ENCODE data around the gene SDC4.

Gene SDC4, protein sequence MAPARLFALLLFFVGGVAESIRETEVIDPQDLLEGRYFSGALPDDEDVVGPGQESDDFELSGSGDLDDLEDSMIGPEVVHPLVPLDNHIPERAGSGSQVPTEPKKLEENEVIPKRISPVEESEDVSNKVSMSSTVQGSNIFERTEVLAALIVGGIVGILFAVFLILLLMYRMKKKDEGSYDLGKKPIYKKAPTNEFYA

DNA sequence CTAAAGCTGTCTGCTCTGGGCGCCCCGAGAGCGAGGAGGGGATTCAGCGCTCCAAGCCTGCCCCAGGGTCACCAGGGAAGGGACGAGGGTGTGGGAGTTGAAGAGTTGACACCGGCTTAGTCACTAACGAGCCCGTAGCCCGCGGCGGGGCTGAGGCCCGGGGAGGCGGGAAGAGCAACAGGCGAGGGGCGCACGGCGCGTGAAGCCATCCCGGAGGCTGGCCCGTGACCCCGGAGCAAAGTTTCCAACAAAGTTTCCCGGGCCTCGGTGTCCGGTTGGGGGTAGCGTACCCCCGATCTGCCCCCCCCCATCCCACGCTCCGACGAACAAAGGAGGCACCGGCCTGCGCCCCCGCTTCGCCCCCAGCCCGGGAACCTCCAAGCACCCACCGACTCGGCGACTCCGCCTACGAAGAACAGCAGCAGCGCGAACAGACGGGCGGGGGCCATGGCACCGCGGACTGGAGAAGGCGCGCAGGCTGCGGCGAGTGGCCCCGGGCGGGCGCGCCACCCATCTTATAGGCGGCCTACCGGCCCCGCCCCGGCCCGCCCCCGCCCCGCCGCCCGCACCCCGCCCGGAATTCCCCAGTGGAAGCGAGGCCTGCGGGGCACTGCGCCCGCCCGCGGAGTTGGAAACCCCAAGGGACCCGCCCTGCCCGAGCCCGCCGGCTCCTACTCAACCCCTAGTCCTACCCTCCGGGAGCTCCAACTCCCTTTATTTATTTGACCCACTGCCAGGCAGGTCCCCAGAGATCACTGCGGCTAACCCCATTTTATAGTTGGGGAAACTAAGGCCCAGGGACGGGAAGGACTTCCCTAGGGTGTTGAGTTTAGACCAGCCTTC is at the start of gene SDC4:
Gene SDC4, minus strand, starts transcription at position 489 of the 843 bp plus-strand sequence. Its CDS starts 40 bp downstream, at position 449.
- DNase-seq (ENCODE audit: low spot score): no peak

DNA sequence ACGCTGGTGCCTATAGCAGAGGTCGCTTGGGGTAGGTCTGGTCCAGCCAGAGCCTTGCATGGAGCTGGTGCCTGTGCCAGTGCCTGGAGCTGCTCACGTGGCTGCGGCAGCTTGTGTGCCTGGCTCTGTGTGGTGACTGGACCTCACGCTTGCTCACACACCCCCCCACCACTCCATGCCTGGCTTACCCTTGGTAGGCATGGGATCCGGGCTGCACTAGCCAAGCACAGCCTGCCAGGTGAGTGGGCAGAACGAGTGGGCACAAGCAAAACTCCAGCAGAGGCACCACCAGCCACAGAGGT is 46.8 kb upstream of the SDC4 start:
- no peak for DNase-seq (ENCODE audit: low spot score)

DNA sequence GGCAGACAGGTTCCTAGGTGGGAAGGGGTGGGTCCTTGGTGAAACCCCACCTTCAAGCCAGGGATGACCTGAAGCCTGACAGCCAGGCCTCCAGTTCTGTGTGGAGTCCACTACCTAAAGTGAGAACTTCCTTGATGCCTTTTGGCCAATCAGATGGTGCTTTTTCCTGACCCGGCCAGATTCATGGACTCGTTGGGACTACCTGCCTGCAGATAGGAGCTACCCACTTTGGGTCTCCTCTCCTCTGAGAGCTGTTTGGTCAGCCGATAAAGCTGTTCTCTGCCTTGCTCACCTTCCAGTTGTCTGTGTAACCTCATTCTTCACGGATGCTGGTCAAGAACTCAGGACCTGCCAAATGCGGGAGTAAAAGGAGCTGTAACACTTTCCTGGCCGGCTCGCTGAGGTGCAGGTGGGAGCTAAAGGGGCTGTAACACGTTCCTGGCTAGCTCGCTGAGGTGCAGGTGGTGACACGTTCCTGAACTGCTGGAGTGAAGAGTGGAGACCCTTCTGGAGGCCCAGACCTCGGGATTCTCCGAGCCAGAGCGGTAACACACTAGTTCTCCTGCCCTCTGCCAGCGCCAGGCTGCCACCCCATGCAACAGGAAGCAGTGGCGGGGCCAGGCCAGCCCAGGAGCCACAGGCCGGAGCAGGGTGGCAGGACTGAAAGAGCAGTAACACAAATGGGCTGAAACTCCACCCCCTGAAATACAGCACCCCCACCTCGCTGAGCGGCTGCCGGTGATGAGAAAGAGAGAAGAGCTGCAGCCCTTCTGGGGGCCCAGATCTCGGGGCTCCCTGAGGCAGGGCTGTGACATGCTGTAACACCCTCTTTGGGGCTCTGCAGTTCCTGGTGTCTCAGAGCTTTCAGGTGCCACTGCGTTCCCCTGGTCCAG is 46.2 kb upstream of the SDC4 start:
- DNase-seq (ENCODE audit: low spot score): no peak

DNA sequence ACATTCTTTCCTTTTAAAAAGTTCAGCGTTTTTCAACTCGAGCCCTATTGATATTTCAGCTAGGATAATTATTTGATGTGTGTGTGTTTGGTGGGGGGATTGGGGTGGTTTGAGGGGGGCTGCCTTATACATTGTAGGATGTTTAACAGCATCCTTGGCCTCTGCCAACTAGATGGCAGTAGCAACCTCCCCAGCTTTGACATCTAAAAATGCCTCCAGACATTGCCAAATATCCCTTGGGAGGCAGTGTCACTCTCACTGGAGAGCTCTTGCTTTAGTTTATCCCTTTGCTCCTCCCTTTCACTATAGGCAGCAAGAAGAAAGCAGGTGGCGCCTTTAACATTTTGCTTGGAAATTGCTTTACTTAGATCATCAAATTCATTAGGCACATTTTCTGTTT is 44.5 kb upstream of the SDC4 start:
- DNase-seq (ENCODE audit: low spot score): no peak

DNA sequence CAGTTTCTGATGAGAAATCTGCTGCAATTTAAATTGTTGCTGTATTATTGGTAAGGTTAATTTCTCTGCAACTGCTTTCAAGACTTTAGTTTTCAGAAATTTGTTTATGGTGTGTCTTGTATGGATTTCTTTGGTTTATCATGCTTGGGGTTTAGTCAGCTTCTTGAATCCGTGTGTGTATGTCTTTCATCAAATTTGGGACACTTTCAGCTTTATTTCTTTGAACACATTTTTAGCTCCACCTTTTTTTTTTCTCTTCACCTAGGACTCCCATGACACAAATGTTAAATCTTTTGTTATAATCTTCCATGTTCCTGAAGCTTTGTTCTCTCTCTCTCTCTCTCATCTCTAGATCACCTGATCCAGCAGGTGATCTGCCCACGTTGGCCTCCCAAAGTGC is 43.3 kb upstream of the SDC4 start:
- DNase-seq (ENCODE audit: low spot score): no peak

DNA sequence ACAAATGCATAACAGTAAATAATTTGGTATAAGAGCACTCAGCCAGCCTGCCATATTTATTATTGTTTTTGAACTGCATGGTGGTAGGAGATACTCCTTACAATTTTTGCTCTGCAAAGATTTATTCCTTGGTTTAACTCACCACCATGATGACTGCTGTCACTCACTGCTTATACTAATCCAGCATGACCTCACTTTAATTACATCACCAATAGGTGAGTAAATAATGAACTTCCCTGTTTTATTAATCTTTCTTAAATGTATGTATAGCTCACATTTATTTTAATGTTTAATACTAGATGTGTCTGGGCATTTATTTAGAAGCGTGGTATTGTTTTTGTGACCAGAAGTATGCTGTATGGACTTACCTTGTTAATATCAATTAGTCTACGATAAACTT is 42.7 kb upstream of the SDC4 start:
- no peak for DNase-seq (ENCODE audit: low spot score)

DNA sequence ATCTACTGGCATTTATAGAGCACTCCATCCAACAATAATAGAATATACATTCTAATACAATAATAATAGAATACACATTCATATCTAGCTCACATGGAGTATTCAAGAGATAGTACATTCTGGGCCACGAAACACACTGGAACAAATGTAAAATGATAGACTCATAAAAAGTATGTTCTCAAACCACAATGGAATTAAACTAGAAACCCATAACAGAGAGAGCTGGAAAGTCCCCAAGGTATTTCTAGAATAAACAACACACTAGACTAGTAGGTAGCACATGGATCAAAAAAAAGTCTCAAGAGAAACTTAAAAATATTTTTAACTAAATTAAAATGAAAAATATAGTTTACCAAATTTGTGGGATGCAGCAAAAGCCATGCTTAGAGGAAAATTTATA is 39.0 kb upstream of the SDC4 start:
- DNase-seq (ENCODE audit: low spot score): no peak

DNA sequence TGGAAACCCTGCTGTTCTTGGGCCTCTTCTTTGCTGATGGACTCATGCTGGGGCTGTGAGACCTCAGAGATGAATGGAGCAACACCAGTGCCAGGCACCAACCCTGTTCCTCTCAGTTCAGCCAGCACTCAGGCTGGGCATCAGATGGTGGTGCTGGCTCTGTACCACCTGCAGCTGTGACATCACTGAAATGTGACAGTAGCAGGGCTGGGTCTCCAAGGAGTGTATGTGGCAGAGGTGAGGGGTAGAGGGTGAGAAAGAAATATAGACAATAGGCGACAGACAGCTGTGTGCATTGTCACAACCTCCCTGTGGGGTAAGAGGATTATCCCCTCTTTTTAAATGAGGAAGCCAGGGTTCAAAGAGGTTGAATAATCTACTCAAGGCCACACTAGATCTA is 30.0 kb upstream of the SDC4 start, which contains the start of gene TP53TG5:
Gene TP53TG5, minus strand, starts transcription at position 135 of the 400 bp plus-strand sequence. Its CDS starts 89 bp downstream, at position 46.
- DNase-seq (ENCODE audit: low spot score): no peak

DNA sequence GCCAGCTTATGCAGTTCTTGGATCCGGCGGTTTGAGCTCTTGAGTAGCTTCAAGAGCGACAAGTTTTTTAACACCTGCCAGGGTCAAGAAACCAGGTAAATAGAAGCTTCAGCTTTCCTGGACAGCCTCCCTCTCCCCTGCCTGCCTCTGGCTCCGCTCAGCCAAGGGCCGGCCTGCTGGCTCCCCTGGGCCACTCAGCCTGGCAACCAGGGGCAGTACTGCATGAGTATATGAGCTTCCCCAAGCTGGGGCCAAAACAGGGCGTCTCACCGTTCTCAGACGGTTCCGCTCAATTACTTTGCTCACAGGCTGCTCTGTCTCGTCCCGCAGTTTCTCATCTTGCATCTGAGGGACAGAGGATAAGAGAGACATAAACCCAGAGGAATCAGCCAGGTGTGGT is 29.0 kb upstream of the SDC4 start:
- DNase-seq (ENCODE audit: low spot score): no peak

DNA sequence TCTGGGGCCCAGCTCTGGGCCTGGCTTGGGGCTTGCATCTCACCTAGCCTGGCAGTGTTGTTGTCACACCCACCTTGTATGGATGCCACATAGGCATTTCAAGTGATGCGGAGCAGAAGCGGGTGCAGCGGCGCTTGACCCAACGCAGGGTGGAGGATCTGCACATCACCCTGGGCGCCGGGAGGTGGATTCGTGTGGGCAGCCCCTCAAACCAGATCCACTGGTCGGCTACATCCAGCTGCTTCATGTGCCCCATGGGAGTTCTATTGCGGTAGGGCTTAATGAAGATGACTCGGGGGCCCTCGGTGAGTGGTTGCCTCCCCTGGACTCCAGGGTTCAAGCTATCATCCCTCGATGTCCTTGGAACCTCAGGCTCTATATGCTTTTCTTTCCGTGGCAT is 26.7 kb upstream of the SDC4 start:
- no peak for DNase-seq (ENCODE audit: low spot score)

DNA sequence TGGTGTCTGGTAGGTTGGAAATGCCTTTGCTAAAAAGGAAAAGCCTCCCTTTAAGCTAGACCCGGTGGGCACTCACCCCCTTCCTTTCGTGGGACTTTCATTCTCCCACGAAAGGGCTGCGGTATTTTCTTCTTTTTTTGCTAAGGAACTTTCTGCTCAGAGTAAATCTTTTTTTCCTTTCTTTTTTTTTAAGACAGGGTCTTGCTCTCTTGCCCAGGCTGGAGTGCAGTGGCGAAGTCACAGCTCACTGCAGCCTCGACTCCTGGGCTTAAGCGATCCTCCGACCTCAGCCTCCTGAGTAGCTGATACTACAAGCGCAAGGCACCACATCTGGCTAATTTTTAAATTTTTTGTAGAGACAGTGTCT is 25.9 kb upstream of the SDC4 start:
- DNase-seq (ENCODE audit: low spot score): no peak

DNA sequence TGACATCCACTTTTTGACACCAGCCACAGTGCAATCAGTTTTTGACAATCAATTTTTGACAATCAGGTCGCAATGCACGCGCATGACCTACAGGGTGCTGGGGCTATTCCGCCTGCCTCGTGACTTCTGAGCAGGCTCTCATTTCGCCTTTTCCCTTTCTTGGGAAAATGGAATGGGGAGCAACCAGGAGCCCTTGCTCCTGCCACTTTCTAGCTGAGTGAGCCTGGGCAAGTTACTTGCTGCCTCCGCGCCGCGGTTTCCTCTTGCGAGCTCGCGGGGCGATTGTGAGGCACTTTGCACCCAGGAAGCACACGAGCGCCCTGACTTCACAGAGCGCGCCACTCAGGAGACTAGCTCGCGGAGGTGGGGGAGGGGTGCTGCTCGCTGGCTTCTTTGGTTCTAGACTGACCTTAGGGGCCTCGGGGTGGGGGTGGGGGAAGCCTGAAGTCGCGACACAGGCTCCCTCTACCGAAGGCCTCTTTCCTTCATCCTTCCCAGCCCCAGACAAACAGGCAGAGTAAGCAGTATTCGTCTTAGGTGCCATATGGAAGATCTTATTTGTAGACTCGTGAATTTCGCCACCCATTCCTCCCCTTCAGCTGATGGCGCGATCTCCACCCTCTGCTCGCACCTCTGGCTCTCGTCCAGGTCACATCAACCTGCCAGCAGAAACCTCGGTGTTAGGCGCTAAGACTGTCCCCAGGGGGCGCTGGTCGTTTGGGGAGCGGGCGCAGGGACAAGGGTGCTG is 25.3 kb upstream of the SDC4 start:
- DNase-seq (ENCODE audit: low spot score): peak; percentile 87

DNA sequence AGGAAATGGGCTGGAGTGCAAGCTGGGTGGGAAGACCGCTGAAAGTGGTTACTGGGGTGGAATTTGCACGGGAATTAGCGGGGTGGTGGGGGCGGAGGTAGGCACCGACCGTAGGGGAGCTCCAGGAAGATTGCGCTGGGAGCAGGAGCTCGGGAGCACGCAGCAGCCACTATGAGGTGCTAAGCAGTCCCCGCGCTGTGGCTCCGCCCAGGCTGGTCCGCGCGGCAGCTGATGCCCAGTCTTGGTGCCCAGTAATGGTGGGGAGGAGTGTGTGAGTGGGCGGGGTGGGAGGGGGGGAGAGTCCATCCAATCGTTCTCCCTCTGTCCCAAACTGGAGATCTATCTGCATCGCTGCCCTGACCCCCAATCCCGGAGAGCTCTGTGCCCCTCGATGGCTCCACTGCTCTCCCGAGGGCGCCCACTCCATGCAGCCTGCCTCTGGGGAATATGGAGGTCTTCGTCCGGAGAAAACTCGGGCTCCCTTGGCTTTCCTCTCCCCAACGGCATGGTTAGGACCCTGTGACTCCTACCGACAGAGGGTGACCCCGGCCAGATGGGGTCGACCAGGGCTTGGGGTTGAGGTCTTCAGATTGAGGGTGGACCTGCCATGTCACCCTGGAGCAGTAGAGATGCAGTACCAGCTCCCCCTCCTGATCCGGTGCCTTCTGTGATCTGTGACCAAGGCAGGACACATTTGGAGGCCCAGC is 24.6 kb upstream of the SDC4 start:
- DNase-seq (ENCODE audit: low spot score): no peak

DNA sequence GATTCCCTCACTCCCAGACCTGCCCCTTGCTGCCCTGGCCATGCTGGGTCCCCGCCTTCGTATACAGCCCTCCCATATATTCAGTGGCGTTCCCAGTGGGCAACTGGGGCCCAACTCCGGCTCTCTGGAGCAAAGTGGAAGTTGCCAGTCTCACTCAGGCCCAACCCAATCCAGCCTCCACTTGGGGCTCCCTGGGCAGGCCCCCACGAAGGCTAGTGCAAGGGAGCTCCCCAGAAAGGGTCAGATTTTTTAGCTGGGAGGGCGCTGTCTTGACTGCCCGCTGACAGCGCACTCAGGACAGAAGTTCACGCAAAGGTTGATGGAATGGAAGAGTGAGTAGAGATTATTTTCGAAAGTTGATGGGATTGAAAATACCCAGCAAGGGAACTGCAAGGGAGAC is 24.0 kb upstream of the SDC4 start:
- DNase-seq (ENCODE audit: low spot score): no peak

DNA sequence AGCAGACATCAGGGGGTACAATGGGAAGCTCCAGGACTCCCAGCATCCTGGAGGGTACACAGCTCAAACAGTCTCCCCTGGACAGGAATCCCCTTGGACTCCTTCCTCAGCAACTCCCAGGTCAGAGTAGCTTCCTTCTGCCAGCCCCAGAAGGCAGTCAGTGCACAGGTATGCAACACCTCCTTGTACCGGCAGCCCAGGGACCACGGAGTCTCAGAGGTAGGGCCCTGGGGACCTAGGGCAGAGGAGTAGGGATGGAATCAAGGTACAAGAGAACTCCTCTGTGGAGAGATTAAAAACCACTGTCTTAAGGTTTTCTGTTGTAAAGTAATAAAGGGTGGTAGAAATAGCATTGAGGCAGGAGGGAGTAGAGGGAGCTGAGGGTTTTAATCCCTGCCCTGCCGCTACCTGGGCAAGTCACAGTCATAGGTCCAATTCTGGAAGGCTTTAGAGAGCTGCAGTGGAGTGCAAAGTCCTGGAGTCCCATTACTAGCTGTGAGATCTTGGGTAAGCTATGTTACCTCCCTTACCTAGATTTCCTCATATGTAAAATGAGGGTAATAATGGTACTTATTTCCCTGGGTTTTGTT is 22.4 kb upstream of the SDC4 start:
- DNase-seq (ENCODE audit: low spot score): no peak

DNA sequence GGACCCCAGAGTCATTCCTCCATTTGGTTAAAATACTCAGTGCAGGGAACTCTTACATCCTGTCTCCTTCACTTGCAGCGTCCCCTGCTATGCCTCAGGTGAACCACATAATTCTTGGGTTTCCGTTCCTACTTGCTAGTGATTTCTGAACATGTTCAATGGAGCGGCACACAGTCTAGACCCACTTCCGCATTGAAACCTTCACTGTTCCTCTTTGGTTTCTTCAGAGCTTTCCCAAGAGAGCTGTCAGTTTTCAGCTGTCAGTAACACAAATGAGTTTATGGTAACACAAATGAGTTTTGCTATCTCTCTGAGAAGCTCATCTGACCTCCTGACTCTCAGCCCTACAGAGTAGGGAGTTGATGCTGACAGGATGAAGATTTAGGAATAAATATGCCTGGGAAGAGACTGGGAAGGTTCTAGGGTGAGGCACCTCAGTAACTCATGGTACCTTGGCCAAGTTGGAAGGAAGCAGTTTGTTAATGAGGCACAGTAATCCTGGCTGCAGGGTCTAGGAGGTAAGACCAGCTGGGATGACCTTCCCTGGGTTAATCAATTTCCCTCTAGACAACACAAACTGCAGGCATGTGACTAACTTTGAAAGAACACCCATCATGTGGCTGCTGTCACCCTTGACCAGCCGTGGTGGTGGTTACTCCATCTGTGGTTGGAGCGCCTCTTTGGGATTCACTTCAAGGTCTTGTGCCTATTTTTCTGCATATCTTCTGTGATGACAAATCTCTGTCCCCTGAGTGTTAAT is 20.2 kb upstream of the SDC4 start:
- peak; percentile 95 for DNase-seq (ENCODE audit: low spot score)

DNA sequence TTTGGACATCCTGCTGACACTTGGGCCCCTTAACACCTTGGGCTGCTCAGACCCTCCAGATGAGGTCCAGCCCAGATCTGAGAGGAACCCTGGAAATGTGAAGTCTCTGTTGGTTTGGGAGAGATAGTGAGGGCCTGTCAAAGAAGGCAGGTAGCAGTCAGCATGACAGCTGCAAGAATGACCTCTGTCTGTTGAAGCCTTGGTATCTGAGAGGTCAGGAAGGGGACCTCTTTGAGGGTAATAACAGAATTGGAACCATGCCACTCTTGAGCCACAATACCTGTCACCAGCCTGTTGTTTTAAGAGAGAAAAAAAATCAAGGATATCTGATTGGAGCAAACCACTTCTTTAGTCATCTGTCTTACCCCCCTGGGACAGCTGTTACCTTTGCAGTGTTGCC is 18.9 kb upstream of the SDC4 start:
- no peak for DNase-seq (ENCODE audit: low spot score)

DNA sequence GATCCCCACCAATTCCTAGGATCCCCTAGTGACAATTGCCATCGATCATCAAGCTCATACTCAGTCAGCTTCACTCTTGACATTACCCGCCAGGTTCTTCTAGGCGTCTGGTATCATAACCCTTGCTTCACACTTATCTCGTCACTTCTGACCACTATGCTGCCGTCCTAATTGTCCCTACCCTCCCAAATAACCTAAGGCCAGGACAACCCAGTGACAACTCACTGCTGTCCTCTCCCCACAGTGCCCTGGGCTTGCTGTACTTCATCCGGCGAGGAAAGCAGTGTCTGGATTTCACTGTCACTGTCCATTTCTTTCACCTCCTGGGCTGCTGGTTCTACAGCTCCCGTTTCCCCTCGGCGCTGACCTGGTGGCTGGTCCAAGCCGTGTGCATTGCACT is 18.4 kb upstream of the SDC4 start:
- DNase-seq (ENCODE audit: low spot score): no peak

DNA sequence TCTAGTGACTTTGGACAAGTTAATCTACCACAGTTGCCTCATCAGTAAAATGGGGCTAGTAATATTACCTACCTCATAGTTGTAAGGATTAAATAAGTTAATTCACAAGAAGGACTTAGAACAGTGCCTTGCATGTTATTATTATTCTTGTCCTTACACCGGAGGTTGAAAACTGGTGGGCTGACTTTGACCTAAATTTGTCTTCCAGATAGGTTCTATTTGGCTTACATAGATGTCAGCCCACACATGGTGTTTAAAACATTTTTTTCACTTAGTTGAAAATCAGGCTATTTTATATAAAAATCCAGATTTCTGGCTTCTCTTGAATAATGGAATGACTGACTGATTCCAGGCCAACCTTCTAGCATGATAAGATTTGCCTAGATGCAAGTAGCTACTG is 18.0 kb upstream of the SDC4 start:
- DNase-seq (ENCODE audit: low spot score): no peak

DNA sequence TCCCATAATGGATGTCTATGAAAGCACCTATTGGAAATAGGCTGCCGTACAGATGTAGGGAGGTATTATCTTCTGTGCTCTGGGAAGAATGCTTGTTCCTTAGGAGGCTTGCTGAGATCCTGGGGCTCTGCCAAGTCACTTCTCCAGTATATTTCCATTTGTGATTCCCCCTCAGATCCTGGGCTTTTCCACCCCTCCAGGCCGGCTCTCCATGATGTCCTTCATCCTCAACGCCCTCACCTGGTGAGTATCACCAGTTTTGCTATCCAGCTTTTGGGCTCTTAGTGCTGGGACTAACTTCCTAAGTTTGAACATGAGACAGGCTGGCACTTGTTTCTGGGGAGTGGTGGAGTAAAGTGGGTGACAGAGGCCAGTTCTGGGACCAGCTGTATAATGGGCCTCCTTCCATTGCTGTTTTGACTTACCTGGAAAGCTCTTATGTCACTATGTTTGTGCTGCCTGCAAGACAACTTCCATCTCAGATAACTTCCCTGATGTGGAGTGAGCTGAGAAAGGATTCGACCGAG is 17.3 kb upstream of the SDC4 start:
- no peak for DNase-seq (ENCODE audit: low spot score)
